NCI-H2227 treated with DMSO at 0.1 percent for 48 hours (cell line): ENCODE data around the gene CSF2.

Experiments used
- DNase-seq: peaks from one replicate; lab custom pipeline; 2025; lab: John Stamatoyannopoulos, UW

The CSF2 gene

GRCh38 chr5:132073231-132074013, at the start of gene CSF2:
TSS of gene CSF2 (plus strand) at chr5:132073789. CDS start at chr5:132073824, 35 bp downstream.
- DNase-seq, result no peak

GRCh38 chr5:132024117-132024435, 49.5 kb upstream of the CSF2 start:
- DNase-seq, result no peak

- no peak for DNase-seq
Observed at GRCh38 chr5:132024789-132025402, 48.7 kb upstream of the CSF2 start.

- DNase-seq, result no peak
Observed at GRCh38 chr5:132025403-132025971, 48.1 kb upstream of the CSF2 start.

- DNase-seq, result no peak
Observed at GRCh38 chr5:132026516-132027008, 47.0 kb upstream of the CSF2 start.

GRCh38 chr5:132027027-132027426, 46.6 kb upstream of the CSF2 start:
- no peak for DNase-seq

- no peak for DNase-seq
Observed at GRCh38 chr5:132029609-132030330, 43.8 kb upstream of the CSF2 start.

- DNase-seq, result no peak
Observed at GRCh38 chr5:132030610-132031009, 43.0 kb upstream of the CSF2 start.

GRCh38 chr5:132032196-132032595, 41.4 kb upstream of the CSF2 start:
- DNase-seq, result no peak

GRCh38 chr5:132033122-132033521, 40.5 kb upstream of the CSF2 start:
- no peak for DNase-seq

GRCh38 chr5:132037353-132037752, 36.2 kb upstream of the CSF2 start:
- DNase-seq, result no peak

GRCh38 chr5:132044207-132044606, 29.4 kb upstream of the CSF2 start:
- no peak for DNase-seq

- DNase-seq, result no peak
Observed at GRCh38 chr5:132046880-132047299, 26.7 kb upstream of the CSF2 start.

GRCh38 chr5:132049093-132049492, 24.5 kb upstream of the CSF2 start:
- no peak for DNase-seq

- DNase-seq, result no peak
Observed at GRCh38 chr5:132049559-132049958, 24.0 kb upstream of the CSF2 start.

GRCh38 chr5:132050136-132050535, 23.5 kb upstream of the CSF2 start:
- no peak for DNase-seq

GRCh38 chr5:132050661-132051552, 22.7 kb upstream of the CSF2 start:
- no peak for DNase-seq

- no peak for DNase-seq
Observed at GRCh38 chr5:132052520-132052919, 21.1 kb upstream of the CSF2 start.

GRCh38 chr5:132053483-132053882, 20.1 kb upstream of the CSF2 start:
- no peak for DNase-seq

- DNase-seq, result no peak
Observed at GRCh38 chr5:132054031-132054696, 19.4 kb upstream of the CSF2 start.
